HG03066 (cell line): ENCODE results near the gene SLC9B1.

Experiments used
- ATAC-seq: cut with Tn5 transposase; IDR thresholded peaks from one replicate; pipeline ENCODE4 v1.9.1; 2021; ENCODE audit warnings: low read depth; ENCODE audit not compliant: unreplicated experiment

The SLC9B1 gene, protein sequence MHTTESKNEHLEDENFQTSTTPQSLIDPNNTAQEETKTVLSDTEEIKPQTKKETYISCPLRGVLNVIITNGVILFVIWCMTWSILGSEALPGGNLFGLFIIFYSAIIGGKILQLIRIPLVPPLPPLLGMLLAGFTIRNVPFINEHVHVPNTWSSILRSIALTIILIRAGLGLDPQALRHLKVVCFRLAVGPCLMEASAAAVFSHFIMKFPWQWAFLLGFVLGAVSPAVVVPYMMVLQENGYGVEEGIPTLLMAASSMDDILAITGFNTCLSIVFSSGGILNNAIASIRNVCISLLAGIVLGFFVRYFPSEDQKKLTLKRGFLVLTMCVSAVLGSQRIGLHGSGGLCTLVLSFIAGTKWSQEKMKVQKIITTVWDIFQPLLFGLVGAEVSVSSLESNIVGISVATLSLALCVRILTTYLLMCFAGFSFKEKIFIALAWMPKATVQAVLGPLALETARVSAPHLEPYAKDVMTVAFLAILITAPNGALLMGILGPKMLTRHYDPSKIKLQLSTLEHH

DNA sequence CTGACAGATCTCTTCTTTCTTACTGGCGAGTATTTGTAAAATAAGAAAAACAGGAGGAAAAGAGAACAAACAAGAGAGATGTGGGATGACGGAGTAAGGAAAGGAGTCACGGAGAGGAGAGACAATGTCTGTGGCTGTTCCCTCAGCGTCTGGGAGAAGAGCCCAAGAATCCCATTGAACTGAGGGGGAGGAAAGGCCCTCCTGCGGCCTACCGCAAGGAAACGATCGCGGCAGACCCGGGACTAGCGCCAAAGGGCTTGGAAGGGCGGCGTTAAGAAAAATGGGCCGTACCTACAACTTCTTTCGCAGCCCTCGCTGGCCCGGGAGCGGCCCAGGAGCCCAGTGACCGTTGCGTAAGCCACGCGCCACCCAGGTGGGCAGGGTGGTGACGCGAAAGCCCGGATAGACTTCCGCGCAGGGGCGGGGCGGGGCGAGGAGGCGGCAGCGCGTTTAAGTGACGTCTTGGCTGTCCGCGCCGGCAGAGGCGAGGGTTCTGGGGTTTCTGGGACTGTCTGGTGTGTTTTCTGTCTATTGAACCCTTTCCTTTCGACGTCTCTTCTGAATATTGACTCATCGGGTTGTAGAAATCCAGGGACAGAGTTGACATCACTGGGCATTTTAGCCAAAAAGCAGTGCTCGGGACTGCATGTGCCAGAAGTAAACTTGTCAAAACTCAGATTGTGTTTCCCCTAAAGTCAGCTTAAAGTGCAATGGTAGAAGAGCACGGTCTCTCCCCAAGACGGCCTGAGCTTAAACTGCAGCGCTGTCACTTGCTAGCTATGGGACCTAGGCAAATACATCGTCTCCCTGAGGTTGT is at the start of gene SLC9B1:
Gene SLC9B1 (minus strand): TSS at position 398 of the 817 bp plus-strand sequence. CDS start 27,994 bp downstream, outside the sequence.
- ATAC-seq, result peak; percentile 99

GRCh38 chr4:103067841-103068547 is 48.5 kb upstream of the SLC9B1 start:
- no peak for ATAC-seq

GRCh38 chr4:103060453-103061148 is 41.1 kb upstream of the SLC9B1 start:
- no peak for ATAC-seq

- no peak for ATAC-seq
Observed at GRCh38 chr4:103054030-103054429, 34.5 kb upstream of the SLC9B1 start.

DNA sequence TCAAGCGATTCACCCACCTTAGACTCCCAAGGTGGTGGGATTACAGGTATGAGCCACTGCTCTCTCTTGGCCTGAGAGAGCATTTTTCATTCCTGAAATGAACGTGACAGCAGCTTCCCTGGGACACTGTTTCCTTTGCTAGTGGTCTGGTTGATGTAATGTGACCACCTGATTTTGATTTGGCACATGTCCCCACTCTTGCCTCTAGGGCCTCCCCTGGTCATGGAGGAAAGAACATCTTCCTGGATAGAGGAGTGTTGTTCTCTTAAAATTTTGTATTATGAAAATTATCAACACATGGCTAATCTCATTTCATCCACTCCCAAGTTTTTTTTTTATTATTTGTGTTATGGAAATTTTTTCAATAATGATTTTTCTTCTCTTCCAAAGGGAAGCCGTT is 33.3 kb upstream of the SLC9B1 start:
- no peak for ATAC-seq

DNA sequence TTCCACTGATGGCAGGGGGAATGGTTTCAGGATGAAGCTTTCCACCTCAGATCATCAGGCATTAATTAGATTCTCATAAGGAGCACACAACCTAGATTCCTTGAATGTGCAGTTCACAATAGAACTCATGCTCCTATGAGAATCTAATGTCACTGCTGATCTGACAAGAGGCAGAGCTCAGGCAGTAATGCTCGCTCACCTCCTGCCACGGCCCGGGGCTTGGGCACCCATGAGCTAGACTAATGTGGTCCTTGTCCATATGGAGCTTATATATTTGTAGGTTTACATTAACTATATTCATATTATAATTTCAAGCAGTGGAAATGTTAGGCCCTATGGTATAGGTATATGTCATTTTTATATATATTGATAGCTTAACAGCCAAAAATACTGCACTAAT is 32.6 kb upstream of the SLC9B1 start:
- no peak for ATAC-seq

- no peak for ATAC-seq
Observed at GRCh38 chr4:103050736-103051436, 31.4 kb upstream of the SLC9B1 start.

DNA sequence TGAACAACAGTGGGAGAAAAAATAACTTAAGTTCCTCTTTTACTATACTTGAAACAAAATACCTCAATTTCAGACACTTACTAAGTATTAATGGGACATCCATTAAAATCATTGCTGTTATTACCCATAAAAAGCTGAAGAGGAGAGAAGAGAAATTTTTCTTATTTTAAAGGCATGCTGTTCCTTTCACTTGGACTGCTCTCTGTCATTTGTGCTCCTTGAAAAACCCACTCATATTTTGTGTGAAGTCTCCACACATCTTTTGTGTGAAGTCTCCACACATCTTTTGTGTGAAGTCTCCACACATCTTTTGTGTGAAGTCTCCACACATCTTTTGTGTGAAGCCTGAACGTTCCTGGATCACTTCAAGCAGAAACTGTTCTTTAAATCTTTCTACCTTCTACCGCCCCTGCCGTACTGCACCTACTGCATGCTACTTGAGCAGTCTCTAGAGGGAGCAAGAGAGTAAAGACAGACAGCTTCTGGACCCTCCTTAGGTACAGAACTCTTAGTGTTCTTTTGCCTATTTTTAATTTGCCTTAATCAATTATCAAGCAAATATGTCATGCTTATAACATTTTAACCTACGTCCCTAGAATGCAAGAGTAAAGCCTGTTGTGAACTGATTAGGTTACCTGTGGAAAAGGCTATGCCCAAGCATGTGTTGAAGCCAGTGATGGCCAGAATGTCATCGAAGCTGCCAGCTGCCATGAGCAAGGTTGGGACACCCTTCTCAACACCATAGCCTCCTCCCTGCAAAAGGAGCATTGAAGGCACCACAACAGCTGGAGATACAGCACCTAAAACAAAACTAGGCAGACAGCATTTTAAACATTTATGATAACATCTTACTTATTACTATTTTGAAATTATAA is 27.1 kb upstream of the SLC9B1 start:
- peak; percentile 87 for ATAC-seq

GRCh38 chr4:103044183-103044582 is 24.7 kb upstream of the SLC9B1 start:
- no peak for ATAC-seq

GRCh38 chr4:103036169-103036568 is 16.7 kb upstream of the SLC9B1 start:
- no peak for ATAC-seq

GRCh38 chr4:103032574-103032973 is 13.1 kb upstream of the SLC9B1 start:
- ATAC-seq, result no peak

GRCh38 chr4:103030791-103031190 is 11.3 kb upstream of the SLC9B1 start:
- ATAC-seq, result no peak

DNA sequence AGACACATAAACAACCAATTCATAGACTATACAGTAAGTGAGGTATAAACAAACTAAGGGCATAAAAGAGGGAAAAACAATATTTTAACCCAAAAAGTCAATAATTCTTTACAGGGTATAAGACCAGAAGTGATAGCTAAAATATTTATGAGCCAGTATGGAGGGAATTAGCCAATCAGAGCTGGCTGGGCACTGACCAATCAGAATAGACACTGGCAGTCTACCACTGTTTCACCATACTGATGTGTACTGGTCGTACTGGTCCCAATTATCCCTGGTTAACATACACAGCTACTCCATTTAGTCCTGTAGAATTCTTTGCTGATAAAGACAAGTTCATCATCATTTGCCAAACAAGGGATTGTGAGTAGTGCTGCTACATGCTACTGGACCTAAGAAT is 9.8 kb upstream of the SLC9B1 start:
- no peak for ATAC-seq

DNA sequence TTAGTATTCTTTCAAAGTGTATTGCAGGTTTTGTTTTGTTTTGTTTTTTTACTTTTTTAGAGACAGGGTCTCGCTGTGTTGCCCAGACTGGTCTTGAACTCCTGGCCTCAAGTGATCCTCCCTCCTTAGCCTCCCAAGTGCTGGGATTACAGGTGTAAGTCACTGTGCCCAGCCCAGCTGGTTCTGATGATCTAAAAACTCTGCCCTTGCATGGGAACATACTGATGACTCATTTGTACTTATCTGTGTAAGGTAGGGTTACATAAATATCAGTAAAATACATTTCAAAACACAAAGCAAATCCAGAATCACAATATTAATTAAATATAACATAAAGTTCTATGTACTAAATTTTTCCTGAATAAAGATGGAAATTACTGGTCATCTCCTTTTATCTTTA is 7.4 kb upstream of the SLC9B1 start:
- ATAC-seq, result no peak

- no peak for ATAC-seq
Observed at GRCh38 chr4:103024996-103025395, 5.5 kb upstream of the SLC9B1 start.

GRCh38 chr4:103021120-103021519 is 1.6 kb upstream of the SLC9B1 start:
- no peak for ATAC-seq

GRCh38 chr4:103018391-103019307 is 856 bp downstream of the SLC9B1 start:
- peak; percentile 1 for ATAC-seq

DNA sequence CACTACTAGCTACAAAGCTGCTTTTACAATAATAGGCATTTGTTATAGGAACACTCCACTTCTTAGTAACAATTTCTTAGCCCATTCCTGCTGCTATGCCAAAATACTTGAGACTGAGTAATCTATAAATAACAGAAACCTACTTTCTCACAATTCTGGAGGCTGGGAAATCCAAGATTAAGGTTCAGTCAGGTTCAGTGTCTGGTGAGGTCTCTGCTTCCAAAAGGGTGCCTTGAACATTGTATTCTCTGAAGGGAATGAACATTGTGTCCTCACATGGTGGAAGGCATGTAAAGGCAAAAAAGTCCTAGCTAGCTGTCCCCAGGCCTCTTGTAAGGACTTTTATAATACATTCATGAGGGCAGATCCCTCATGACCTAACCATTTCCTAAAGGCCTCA is 7.0 kb downstream of the SLC9B1 start:
- no peak for ATAC-seq
